HG02798 (cell line): ENCODE measurements around the gene N4BP3.

Source experiments
- ATAC-seq: cut with Tn5 transposase; IDR thresholded peaks from one replicate; pipeline ENCODE4 v1.9.1; 2021; ENCODE audit warnings: mild to moderate bottlenecking; ENCODE audit not compliant: unreplicated experiment, poor library complexity

The N4BP3 gene

GRCh38 chr5:178143901-178144300 lies 30.6 kb downstream of the N4BP3 start:
- no peak for ATAC-seq

DNA sequence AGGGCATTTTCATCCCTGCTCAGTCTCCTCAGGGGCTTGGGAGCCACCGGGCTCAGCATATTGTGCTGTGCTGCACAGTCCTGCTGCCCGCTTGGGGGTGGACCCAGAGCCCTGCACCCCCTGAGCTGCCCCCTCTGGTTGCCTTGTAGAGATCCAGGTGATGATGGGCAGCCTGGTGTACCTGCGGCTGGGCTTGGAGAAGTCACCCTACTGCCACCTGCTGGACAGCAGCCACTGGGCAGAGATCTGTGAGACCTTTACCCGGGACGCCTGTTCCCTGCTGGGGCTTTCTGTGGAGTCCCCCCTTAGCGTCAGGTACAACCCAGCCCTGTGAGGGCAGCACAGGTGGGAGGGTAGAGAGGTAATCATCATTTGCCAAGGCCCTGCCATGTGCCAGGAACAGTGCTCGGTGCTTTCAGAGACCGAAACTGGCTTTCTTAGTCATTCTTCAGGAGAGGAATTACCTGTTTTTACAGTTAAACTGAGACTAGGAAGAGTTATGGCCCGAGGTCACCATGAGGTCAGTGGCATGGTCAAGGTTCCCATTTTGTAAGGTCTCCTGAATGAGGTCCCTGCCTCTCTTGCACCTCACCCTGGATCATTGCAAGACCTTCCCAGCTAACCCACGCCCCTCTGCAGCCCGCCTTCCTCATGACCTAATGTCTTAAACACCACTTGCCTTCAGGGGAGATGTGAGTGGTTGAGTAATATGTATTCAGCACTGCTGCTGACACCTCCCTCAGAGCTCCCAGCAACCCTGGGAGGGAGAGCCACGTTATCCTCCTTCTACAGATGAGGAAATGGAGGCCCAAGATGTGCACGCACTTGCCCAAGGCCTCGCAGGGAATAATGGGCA lies 32.9 kb downstream of the N4BP3 start:
- peak; percentile 64 for ATAC-seq

GRCh38 chr5:178147406-178147805 lies 34.1 kb downstream of the N4BP3 start:
- ATAC-seq: no peak

DNA sequence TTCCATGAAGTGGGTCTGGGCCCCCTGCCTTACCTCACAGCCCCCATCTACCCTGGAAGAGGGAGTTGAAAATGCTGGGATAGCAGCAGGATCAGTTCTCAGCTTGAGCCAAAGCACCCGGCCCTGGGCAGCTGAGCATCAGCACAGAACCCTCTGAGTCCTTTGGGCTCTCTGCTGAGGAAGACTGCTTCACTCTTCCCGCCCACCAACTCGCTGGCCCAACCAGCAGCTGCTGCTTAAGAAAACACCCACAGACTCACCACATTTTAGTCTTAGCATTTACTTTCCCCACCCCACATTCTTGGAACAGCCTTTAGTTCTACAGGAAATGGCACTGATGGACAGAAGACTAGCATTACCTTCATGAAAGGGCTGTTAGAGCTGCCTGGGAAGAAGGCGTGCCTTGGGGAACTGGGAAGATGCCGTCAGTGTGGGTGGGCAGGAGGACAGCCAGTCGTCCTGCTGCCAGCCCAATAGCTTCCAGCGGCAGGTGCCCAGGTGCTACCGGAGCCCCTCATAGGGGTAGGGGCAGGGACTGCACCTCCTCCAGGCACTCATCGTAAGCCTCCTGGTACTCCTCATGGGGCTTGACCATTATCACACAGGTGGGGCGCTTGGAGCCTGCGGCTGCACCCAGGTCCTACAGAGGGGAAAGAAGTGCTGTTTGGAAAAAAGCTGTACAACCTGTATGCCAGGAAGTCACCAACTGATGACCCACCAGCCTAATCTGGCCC lies 36.0 kb downstream of the N4BP3 start:
- no peak for ATAC-seq

DNA sequence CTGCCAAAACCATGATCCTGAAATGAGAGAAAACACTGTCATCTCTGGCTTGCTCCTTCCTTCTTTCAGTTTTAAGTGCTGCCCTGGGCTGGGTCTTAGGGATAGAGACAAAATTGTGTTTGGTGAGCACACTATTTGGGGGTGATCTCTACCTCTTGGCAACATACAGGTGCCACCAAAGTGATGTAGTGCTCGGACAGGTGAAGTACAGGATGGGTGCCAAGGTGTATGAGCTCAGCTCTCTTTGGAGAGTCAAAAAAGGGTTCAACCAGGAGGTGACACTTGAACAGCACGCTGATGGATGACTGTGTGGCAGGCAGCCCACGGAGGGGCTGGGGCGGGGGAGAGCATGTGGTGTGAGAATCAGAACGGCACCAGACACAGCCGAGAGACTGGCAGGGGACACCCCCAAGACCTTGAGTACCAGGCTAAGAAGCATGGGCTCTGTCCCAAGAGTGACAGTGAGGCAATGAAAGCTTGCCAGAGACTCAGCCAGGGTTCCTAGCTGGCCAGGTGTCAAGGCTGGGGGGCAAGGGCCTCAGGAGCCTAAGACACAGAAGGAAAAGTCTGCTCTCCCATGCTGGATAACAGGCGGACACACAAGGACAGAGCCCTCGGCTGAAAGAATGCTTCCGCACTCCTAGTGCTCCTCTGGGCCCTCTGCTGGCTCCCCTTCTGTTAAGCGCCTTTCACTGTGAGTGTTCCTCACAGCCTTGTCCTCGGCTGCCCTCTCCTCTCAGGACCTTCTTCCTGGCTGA lies 37.8 kb downstream of the N4BP3 start:
- ATAC-seq: no peak

- no peak for ATAC-seq
These were observed 39.4 kb downstream of the N4BP3 start for GRCh38 chr5:178152491-178153444.

GRCh38 chr5:178153530-178154340 lies 40.4 kb downstream of the N4BP3 start, which contains the start of gene NHP2:
Gene NHP2 (minus strand): TSS chr5:178153885. CDS start chr5:178153817, 68 bp downstream.
- peak; percentile 99 for ATAC-seq

DNA sequence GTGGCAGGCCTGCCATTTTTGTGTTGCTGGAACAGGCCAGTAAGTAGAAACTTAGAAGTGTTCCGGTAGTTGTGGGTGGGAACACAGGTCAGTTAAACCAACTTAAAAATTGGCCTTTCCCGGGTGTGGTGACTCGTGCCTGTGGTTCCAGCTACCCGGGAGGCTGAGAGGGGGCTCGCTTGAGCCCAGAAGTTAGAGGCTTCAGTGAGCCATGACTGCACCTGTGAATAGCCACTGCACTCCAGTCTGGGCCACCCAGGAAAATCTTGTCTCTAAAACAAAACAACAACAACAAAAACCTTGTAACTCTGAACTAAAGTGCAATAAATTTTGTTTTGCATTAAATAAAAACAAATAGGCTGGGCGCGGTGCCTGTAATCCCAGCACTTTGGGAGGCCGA lies 41.7 kb downstream of the N4BP3 start:
- no peak for ATAC-seq

GRCh38 chr5:178160176-178160575 lies 46.8 kb downstream of the N4BP3 start:
- no peak for ATAC-seq

DNA sequence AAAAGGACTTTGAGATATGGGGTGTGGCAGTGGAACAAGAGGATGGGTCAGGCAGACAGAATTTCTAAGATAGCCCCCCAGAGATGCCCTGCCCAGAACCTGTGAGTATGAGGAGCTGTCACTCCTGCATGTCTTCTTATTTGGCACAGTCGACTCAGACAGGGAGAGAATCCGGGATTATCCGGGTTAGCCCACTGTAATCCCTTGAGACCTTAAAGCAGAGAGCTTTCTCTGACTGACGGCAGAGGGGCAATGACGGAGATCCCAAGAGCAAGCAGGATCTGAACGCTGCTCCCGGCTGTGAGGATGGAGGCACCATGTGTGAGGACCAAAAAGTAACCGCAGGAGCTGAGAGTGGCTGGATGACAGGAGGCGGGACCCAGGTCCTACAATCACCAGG lies 49.1 kb downstream of the N4BP3 start:
- no peak for ATAC-seq

GRCh38 chr5:178163772-178164735 lies 50.7 kb downstream of the N4BP3 start:
- ATAC-seq: peak; percentile 93

DNA sequence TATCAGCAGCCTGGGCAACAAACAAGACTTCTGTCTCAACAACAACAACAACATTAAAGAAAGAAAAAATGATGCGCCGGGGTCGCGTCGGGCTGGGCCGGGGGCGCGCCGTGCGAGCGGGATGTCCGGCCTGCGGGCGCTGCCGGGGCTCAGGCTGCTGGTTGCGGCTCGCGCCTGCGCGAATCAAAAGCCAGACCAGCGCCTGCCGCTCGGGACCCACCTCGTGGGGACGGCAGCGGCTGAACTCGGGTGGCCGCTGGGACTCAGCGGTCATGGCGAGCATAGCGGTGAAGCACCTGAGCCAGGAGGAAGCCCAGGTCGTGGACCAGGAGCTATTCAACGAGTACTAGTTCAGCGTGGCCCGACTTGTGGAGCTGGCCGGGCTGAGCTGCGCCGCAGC lies 52.2 kb downstream of the N4BP3 start:
- ATAC-seq: no peak

DNA sequence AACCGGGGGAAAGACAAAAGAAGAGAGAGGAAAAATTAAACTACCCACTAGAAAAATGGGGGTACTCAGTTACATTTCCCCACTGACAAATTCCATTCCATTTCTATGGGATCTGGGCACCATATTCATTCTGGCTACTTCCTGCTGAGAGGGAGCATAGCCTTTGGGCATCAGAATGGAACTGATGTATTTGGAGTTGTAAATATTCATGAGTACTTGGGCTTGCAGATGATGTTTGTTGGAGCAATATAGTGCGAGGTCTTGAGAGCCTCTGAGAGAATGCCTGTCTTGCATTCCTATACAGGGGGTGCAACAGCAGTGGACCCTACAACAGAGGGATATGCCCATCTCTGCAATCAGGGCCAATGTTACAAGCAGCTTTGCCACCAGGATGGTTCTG lies 57.1 kb downstream of the N4BP3 start:
- ATAC-seq: no peak

GRCh38 chr5:178174456-178174855 lies 61.1 kb downstream of the N4BP3 start:
- no peak for ATAC-seq
